ENCODE results near the gene PRXL2B.
"Not testable (repeated sequence)": the region's sequence is repeated elsewhere in the genome, so short reads cannot be mapped to it uniquely, and the experiment has no call there.

Gene PRXL2B

DNA sequence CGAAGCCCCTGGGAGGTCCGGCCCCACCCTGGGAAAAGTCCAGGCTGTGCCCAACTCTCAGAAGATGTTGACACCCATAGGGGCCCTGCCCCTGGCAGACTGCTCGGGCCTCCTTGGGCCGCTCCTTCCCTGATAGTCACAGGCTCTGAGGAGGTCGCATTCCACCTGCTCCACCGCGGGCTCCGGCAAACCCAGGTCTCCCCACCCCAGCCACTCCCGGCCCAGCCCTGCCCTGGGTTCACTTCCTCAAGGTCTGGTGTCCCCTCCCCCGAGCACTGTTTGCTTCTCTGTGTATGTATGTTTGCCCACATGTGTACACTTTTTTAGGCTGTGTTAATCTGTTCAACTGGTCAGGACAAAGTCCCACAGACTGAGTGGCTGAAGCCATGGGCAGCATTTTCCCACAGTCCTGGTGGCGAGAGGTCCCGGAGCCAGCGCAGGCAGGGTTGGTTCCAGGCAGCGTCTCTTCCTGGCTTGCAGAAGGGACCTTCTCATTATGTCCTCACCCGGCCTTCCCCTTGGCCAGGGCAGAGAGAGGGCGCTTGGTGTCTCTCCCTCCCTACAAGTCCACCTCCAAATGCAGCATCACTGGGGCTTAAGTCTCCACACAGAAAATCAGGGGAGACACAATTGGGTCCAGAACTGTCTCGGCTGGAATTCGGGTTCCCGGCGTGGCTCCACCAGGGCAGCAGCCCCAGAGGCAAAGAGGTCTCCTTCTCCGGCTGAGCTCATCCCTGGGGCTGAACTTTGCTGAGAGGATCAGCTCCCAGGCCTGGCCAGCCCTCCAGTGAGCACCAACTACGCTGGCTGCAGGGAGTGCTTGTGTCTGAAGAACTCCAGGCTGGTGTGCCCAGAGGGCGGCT lies 10.5 kb upstream of the PRXL2B start:
- DNase-seq = no peak
- no peak overlapping the region for H3K27ac ChIP-seq
- no peaks in the 10 kb centered on the region for H3K27me3 ChIP-seq (replicated peaks)
- in situ Hi-C loops (cut with HindIII; ENCODE audit: low pct_ligation_motif_present, low sequenced_read_pairs) = no loop called here
- H3K36me3 ChIP-seq (replicated peaks) = no peaks in the 10 kb centered on the region
- TF ChIP-seq, protein P1, sequence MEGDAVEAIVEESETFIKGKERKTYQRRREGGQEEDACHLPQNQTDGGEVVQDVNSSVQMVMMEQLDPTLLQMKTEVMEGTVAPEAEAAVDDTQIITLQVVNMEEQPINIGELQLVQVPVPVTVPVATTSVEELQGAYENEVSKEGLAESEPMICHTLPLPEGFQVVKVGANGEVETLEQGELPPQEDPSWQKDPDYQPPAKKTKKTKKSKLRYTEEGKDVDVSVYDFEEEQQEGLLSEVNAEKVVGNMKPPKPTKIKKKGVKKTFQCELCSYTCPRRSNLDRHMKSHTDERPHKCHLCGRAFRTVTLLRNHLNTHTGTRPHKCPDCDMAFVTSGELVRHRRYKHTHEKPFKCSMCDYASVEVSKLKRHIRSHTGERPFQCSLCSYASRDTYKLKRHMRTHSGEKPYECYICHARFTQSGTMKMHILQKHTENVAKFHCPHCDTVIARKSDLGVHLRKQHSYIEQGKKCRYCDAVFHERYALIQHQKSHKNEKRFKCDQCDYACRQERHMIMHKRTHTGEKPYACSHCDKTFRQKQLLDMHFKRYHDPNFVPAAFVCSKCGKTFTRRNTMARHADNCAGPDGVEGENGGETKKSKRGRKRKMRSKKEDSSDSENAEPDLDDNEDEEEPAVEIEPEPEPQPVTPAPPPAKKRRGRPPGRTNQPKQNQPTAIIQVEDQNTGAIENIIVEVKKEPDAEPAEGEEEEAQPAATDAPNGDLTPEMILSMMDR (IDR thresholded peaks at IDR 0.05; ENCODE audit: low read depth, low read length, missing control alignments) = no peak
- no peak overlapping the region for H3K4me3 ChIP-seq (ENCODE audit: low read depth, low read length)

DNA sequence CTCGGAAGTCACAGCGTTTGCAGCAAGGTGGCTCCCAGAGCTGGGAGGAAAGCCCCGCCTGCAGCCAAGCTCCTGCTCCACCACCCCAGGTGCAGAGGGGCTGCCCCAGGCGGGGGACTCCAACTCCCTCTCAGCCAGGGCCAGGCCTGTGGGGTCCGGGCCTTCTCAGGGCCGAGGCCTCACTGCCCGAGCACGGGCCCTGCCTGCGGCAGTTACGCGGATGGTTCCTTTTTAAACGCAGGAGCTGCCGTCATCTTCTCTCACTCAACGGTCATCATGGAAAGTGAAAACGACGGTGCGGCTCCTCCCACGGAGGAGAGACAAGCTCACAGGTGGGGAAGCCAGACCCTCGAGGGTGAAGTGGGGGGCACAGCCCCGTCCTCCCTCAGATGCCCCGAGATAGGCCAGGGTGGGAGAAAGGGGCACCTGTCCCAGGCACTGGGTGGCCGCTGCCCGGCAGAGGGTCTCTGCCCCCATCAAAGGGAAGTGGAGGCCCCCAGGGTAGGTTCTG lies 9.0 kb upstream of the PRXL2B start:
- H3K27ac ChIP-seq; H3K36me3 ChIP-seq (replicated peaks); in situ Hi-C loops (cut with HindIII; ENCODE audit: low pct_ligation_motif_present, low sequenced_read_pairs); H3K27me3 ChIP-seq (replicated peaks); DNase-seq; H3K4me3 ChIP-seq (ENCODE audit: low read depth, low read length): not testable (repeated sequence)

DNA sequence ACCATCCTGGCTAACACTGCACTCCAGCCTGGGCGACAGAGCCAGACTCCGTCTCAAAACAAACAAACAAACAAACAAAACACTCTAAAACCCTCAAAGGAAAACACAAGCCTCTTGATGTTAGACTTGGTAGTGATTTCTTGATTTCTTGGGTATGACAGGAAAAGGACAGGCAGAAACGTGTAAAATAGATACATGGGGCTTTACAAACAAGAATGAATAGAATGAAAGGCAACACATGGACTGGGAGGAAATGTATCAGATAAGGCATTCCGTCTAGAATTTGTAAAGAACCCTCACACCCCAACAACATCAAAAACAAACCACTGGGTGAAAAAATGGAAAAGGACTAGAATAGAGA lies 7.8 kb upstream of the PRXL2B start:
- Histone ChIP-seq H3K27me3 (replicated peaks) (no peaks in the 10 kb centered on the region), H3K4me3 (ENCODE audit: low read depth, low read length) (no peak overlapping the region), H3K27ac (no peak overlapping the region), H3K36me3 (replicated peaks) (no peaks in the 10 kb centered on the region)
- DNase-seq = no peak
- TF ChIP-seq, protein P1 (IDR thresholded peaks at IDR 0.05; ENCODE audit: low read depth, low read length, missing control alignments) = no peak
- in situ Hi-C loops (cut with HindIII; ENCODE audit: low pct_ligation_motif_present, low sequenced_read_pairs) = no loop called here

DNA sequence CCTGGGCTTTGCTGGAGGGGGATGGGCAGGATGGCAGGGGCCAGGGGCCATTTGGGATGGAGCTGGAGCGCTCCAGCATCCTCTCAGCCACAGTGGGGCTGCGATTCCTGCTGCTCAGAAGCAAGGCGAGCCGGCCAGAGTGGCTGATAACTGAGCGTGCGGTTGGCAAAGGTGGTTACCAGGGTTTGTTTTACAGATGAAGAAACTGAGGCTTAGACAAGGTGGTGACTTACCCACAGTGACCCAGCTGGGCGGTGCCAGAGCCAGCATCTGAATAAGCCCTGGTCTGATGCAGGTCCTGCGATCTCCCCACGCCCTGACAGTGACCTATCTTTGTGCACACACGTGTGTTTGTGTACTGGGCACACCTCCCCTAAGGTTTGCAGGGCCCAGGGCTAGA lies 5.9 kb upstream of the PRXL2B start:
- no peak for DNase-seq
- no peak overlapping the region for H3K27ac ChIP-seq
- no peaks in the 10 kb centered on the region for H3K27me3 ChIP-seq (replicated peaks)
- no peak overlapping the region for H3K4me3 ChIP-seq (ENCODE audit: low read depth, low read length)
- TF ChIP-seq, protein P1 (IDR thresholded peaks at IDR 0.05; ENCODE audit: low read depth, low read length, missing control alignments) = no peak
- in situ Hi-C loops (cut with HindIII; ENCODE audit: low pct_ligation_motif_present, low sequenced_read_pairs) = no loop called here
- H3K36me3 ChIP-seq (replicated peaks) = no peaks in the 10 kb centered on the region

DNA sequence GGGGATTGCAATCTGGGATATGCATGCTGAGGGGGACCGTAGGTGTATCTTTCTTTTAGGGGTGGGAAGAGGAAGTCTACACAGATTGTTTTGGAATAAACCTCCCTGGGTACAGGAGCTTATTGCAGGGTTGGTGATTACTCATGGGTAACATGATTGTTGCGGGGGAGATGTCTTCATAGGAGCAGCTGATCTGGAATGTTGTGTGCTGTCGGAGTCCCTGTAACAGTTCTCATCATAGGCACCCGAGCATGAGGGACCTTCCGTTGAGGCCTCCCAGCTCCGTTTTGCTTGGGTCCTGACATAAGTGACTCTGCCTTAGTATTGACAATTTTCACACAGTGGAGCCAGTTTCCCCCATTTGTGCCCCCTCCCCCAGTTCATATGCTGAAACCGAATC lies 4.2 kb upstream of the PRXL2B start:
- TF ChIP-seq, protein P1 (IDR thresholded peaks at IDR 0.05; ENCODE audit: low read depth, low read length, missing control alignments) = no peak
- H3K4me3 ChIP-seq (ENCODE audit: low read depth, low read length) = no peak overlapping the region
- H3K27me3 ChIP-seq (replicated peaks) = no peaks in the 10 kb centered on the region
- no peak for DNase-seq
- in situ Hi-C loops (cut with HindIII; ENCODE audit: low pct_ligation_motif_present, low sequenced_read_pairs) = no loop called here
- H3K27ac ChIP-seq = no peak overlapping the region
- no peaks in the 10 kb centered on the region for H3K36me3 ChIP-seq (replicated peaks)

DNA sequence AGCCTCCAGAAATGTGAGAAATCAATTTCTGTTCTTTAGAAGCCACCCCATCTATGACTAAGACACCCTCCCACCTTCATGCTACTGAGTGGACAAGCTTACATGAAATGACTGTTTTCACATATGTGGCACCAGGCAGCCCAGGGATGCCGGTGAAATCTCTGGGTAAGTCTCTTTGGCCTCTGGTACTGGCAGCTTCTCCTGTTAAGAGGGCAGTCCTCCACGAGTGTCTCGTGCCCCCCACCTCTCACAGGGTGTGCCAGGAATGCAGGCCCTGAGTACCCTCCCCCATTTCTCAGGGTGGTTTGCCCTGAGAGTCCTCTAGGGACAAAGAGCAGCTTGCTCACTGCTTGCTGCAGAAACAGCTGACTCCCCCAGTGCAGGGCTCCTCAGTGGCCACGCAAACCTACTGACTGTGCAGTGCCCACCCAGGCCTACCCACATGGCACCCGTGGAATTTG lies 3.2 kb upstream of the PRXL2B start:
- Histone ChIP-seq H3K27ac (no peak overlapping the region), H3K4me3 (ENCODE audit: low read depth, low read length) (no peak overlapping the region), H3K36me3 (replicated peaks) (no peaks in the 10 kb centered on the region), H3K27me3 (replicated peaks) (no peaks in the 10 kb centered on the region)
- no peak for DNase-seq
- TF ChIP-seq, protein P1 (IDR thresholded peaks at IDR 0.05; ENCODE audit: low read depth, low read length, missing control alignments) = no peak
- in situ Hi-C loops (cut with HindIII; ENCODE audit: low pct_ligation_motif_present, low sequenced_read_pairs) = no loop called here
